ENCODE data around the gene GYPB.
"Not testable (repeated sequence)": the region's sequence is repeated elsewhere in the genome, so short reads cannot be mapped to it uniquely, and the experiment has no call there.

The GYPB gene

GRCh38 chr4:144019277-144019676 is at the start of gene GYPB:
Gene GYPB (minus strand): TSS chr4:144019380. CDS start chr4:144019287, 93 bp downstream.
- not testable (repeated sequence) for DNase-seq (ENCODE audit: low read depth, low spot score)

GRCh38 chr4:144061556-144061955 is 42.4 kb upstream of the GYPB start:
- DNase-seq (ENCODE audit: low read depth, low spot score) = not testable (repeated sequence)

- DNase-seq (ENCODE audit: low read depth, low spot score) = not testable (repeated sequence)
Observed at GRCh38 chr4:144060234-144060859, 41.2 kb upstream of the GYPB start.

- no peak for DNase-seq (ENCODE audit: low read depth, low spot score)
Observed at GRCh38 chr4:144056800-144057199, 37.6 kb upstream of the GYPB start.

GRCh38 chr4:144055336-144055735 is 36.2 kb upstream of the GYPB start:
- DNase-seq (ENCODE audit: low read depth, low spot score) = not testable (repeated sequence)

- DNase-seq (ENCODE audit: low read depth, low spot score) = not testable (repeated sequence)
Observed at GRCh38 chr4:144051494-144051893, 32.3 kb upstream of the GYPB start.

GRCh38 chr4:144050631-144051030 is 31.5 kb upstream of the GYPB start:
- DNase-seq (ENCODE audit: low read depth, low spot score) = not testable (repeated sequence)

- DNase-seq (ENCODE audit: low read depth, low spot score) = not testable (repeated sequence)
Observed at GRCh38 chr4:144049495-144050424, 30.6 kb upstream of the GYPB start.

- DNase-seq (ENCODE audit: low read depth, low spot score) = peak; percentile 16
Observed at GRCh38 chr4:144044936-144045335, 25.8 kb upstream of the GYPB start.

GRCh38 chr4:144032580-144032979 is 13.4 kb upstream of the GYPB start:
- DNase-seq (ENCODE audit: low read depth, low spot score) = not testable (repeated sequence)

GRCh38 chr4:144031875-144032274 is 12.7 kb upstream of the GYPB start:
- not testable (repeated sequence) for DNase-seq (ENCODE audit: low read depth, low spot score)

GRCh38 chr4:144031369-144031768 is 12.2 kb upstream of the GYPB start:
- not testable (repeated sequence) for DNase-seq (ENCODE audit: low read depth, low spot score)

- DNase-seq (ENCODE audit: low read depth, low spot score) = not testable (repeated sequence)
Observed at GRCh38 chr4:144030708-144031107, 11.5 kb upstream of the GYPB start.

GRCh38 chr4:144026682-144027081 is 7.5 kb upstream of the GYPB start:
- not testable (repeated sequence) for DNase-seq (ENCODE audit: low read depth, low spot score)

GRCh38 chr4:144024399-144025053 is 5.3 kb upstream of the GYPB start:
- DNase-seq (ENCODE audit: low read depth, low spot score) = not testable (repeated sequence)

GRCh38 chr4:144022772-144023400 is 3.7 kb upstream of the GYPB start:
- not testable (repeated sequence) for DNase-seq (ENCODE audit: low read depth, low spot score)

- peak; percentile 17 for DNase-seq (ENCODE audit: low read depth, low spot score)
Observed at GRCh38 chr4:144021336-144021990, 2.3 kb upstream of the GYPB start.

- not testable (repeated sequence) for DNase-seq (ENCODE audit: low read depth, low spot score)
Observed at GRCh38 chr4:144018223-144019000, 768 bp downstream of the GYPB start.

- DNase-seq (ENCODE audit: low read depth, low spot score) = not testable (repeated sequence)
Observed at GRCh38 chr4:144017271-144017670, 1.9 kb downstream of the GYPB start.

- DNase-seq (ENCODE audit: low read depth, low spot score) = not testable (repeated sequence)
Observed at GRCh38 chr4:144016057-144016605, 3.0 kb downstream of the GYPB start.
